Choroid plexus epithelial cell (primary cell): Measurements from ENCODE around the gene HCN3.

ENCODE experiments used
- DNase-seq: peaks from one replicate; pipeline ENCODE4 v3.0.0-alpha.2; 2010; ENCODE audit warnings: low read depth
- H3K4me3 ChIP-seq: 2 replicates; pipeline ENCODE4 v1.5.1; 2011; ENCODE audit warnings: low read depth, mild to moderate bottlenecking, control low read depth, low read length, moderate library complexity
- TF ChIP-seq, protein P1 (sequence below): conservative IDR thresholded peaks from 2 replicates; pipeline ENCODE4 v1.5.1; 2011; ENCODE audit warnings: low read depth, mild to moderate bottlenecking, control low read depth, inconsistent platforms, low read length, moderate library complexity

The HCN3 gene

DNA sequence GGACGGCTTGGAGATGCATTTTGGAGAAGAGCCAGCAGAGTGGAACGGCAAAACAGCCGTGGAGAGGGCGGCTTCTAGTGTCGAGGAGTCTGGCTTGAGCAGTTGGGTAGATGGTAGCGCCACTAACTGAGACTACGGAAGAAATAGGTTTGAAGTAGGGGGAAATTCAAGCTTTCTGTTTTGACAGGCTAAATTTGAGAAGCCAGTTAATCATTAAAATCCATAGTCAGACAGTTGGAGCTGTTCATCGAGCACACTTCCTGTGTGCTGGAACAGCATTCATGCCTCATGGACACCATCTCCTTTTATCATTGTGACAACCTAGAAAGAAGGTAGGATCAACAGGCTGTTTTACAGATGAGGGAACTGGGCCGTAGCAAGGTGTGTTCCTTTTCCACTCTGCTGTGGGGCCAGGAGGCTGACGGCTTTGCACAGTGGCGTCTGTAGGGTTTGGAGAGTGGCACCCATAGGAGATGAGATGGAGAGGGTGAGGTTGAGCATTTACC, 27.3 kb downstream of the HCN3 start:
- TF ChIP-seq, protein P1, sequence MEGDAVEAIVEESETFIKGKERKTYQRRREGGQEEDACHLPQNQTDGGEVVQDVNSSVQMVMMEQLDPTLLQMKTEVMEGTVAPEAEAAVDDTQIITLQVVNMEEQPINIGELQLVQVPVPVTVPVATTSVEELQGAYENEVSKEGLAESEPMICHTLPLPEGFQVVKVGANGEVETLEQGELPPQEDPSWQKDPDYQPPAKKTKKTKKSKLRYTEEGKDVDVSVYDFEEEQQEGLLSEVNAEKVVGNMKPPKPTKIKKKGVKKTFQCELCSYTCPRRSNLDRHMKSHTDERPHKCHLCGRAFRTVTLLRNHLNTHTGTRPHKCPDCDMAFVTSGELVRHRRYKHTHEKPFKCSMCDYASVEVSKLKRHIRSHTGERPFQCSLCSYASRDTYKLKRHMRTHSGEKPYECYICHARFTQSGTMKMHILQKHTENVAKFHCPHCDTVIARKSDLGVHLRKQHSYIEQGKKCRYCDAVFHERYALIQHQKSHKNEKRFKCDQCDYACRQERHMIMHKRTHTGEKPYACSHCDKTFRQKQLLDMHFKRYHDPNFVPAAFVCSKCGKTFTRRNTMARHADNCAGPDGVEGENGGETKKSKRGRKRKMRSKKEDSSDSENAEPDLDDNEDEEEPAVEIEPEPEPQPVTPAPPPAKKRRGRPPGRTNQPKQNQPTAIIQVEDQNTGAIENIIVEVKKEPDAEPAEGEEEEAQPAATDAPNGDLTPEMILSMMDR = no peak
- no peak overlapping the region for H3K4me3 ChIP-seq
- no peak for DNase-seq

- no peak overlapping the region for H3K4me3 ChIP-seq
- DNase-seq = no peak
- TF ChIP-seq, protein P1 = no peak
Measured at GRCh38 chr1:155305881-155306391, 28.7 kb downstream of the HCN3 start.

DNA sequence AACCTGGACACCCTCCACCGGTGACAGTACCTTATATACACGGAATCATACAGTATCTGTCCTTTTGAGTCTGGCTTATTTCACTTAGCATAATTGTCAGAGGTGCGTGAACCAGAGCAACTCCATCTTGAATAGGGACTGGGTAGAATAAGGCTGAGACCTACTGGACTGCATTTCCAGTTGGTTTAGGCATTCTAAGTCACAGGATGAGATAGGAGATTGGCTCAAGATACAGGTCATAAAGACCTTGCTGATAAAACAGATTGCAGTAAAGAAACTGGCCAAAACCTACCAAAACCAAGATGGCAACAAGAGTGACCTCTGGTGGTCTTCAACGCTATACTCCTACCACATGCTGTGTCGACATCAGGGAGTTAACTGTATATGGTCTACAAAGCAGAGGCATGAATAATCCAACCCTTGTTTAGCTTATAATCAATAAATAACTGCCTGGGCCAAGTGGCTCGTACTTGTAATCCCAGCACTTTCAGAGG, 30.0 kb downstream of the HCN3 start:
- TF ChIP-seq, protein P1 = peak; percentile 37
- DNase-seq = peak; percentile 59
- H3K4me3 ChIP-seq = no peak overlapping the region

DNA sequence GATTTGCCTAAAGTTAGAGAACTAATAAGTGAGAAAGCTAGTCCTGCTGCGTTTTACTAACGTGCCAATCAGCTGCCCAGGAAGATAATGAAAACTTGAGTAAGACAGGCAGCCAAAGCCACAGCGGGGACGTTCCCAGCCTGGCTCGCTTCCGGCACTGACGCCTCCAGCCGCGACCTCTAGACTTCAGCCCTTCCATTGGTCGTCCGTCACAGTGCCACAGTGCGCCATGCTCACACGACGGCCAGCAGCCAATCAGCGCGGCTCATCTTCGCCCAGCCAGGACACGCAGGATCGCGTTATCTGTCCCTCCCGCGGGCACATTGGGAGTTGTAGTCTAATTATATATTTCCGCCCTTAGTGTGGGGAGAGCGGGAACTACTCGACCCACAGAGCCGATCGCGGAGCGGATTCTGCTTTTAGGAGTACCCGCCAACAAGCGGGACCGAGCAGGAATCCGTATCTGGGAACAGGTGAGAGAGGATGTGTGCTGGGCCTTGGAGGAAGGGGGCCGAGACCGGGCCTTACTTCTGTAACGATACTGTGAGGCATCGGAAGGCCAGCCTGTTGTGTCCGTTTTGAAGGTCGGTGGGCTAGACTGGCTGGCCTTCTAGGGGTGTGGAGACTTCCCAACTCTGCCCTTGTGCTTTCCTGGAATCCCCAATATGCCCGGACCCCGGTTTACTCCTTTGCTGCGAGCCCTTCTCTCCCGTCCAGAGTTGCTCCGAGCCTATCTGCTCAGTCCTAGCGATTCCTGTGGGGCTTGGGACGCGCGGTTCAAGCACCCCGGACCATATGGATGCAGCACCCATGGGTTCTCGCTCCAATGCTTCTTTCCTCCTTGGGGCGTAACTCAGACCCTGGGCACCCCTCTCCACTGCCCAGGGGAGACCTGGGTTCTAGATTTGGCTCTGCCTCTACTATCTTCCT, 31.5 kb downstream of the HCN3 start, which contains the start of gene FDPS:
FDPS (plus strand) TSS at position 374 of the 930 bp plus-strand sequence. CDS start 924 bp downstream, outside the sequence.
- H3K4me3 ChIP-seq = peak within 1 kb of the TSS; percentile 67
- peak; percentile 100 for DNase-seq
- TF ChIP-seq, protein P1 = no peak

DNA sequence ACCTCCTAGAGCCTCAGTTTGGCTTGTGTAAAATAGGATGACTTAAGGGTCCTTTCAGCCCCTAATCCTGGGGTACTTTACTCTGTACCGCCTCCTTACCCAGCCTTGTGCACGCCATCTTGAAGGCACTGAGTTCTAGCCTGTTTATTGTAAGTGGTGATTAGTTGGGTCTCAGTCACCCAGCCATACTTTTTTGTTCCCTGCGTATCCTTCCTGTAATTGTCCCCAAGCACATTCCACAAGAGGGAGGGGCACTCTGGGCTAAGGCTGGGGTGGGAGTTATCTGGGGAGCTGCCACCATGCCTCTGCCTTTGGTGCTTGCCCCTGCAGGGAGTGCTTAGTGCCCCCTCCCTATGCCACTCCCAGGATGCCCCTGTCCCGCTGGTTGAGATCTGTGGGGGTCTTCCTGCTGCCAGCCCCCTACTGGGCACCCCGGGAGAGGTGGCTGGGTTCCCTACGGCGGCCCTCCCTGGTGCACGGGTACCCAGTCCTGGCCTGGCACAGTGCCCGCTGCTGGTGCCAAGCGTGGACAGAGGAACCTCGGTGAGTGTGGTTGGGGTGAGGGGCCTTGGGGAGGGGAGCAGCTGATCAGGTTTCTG, 32.3 kb downstream of the HCN3 start:
- DNase-seq = no peak
- H3K4me3 ChIP-seq = peak overlapping the region; percentile 67
- TF ChIP-seq, protein P1 = no peak

- TF ChIP-seq, protein P1 = no peak
- no peak overlapping the region for H3K4me3 ChIP-seq
Measured at GRCh38 chr1:155313261-155313660, 36.0 kb downstream of the HCN3 start.

More at GRCh38 chr1:155313261-155313660, 36.0 kb downstream of the HCN3 start:
- DNase-seq = no peak
